ENCODE results near the gene CACNA2D3. TPM values are rescaled to one million over a fixed set of nuclear protein-coding genes. Genes with fewer than 3 reads are reported as not detected.

The CACNA2D3 gene
- polyA plus RNA-seq, 1 donor from 2014 or later, result 26.2 TPM

GRCh38 chr3:54322354-54322753, 200.0 kb downstream of the CACNA2D3 start:
- TF ChIP-seq REST (IDR thresholded peaks at IDR 0.05; ENCODE audit: borderline replicate concordance), result no peak
- no peak for TF ChIP-seq MXI1 (conservative IDR thresholded peaks at IDR 0.05; ENCODE audit: poor library complexity, severe bottlenecking)
- no peak for TF ChIP-seq CTCF (IDR thresholded peaks at IDR 0.05; ENCODE audit: poor library complexity, severe bottlenecking)
- no peak for TF ChIP-seq SMC3 (conservative IDR thresholded peaks at IDR 0.05; ENCODE audit: poor library complexity)
- no peak for TF ChIP-seq POLR2AphosphoS5 (IDR thresholded peaks at IDR 0.05)
- TF ChIP-seq EZH2 (IDR thresholded peaks at IDR 0.05; ENCODE audit: borderline replicate concordance, insufficient read depth, low read length, poor library complexity, severe bottlenecking), result no peak
- no peak for TF ChIP-seq RAD21 (conservative IDR thresholded peaks at IDR 0.05)
- no peak for TF ChIP-seq EP300 (conservative IDR thresholded peaks at IDR 0.05; ENCODE audit: poor library complexity, severe bottlenecking)
- TF ChIP-seq TAF1 (IDR thresholded peaks at IDR 0.05; ENCODE audit: low read depth), result no peak
- Histone ChIP-seq H3K79me2 (replicated peaks; ENCODE audit: insufficient read depth, low read length) (no peaks in the 10 kb centered on the region), H4K20me1 (ENCODE audit: insufficient read depth) (no peaks in the 10 kb centered on the region), H3K9ac (ENCODE audit: low read length) (no peak overlapping the region), H3K4me3 (ENCODE audit: low read length) (no peak overlapping the region), H3K27me3 (ENCODE audit: insufficient read depth, low read depth, low read length) (no peaks in the 10 kb centered on the region), H2AFZ (ENCODE audit: low read depth, low read length) (no peak overlapping the region), H3K4me2 (ENCODE audit: low read length) (no peak overlapping the region), H3F3A (ENCODE audit: insufficient read depth, low read length, poor library complexity, severe bottlenecking) (peaks cover 2% of the 10 kb centered on the region), H3K36me3 (ENCODE audit: insufficient read depth, low read length) (no peaks in the 10 kb centered on the region), H3K27ac (ENCODE audit: low read length) (peak overlapping the region; percentile 86), H3K9me3 (ENCODE audit: low read length) (no peaks in the 10 kb centered on the region), H3K9me2 (ENCODE audit: insufficient read depth, low read length) (no peaks in the 10 kb centered on the region)

- Histone ChIP-seq H3K9ac (ENCODE audit: low read length) (peak overlapping the region; percentile 38), H3K36me3 (ENCODE audit: insufficient read depth, low read length) (no peaks in the 10 kb centered on the region), H3K4me3 (ENCODE audit: low read length) (peak overlapping the region; percentile 43), H2AFZ (ENCODE audit: low read depth, low read length) (no peak overlapping the region), H3K79me2 (replicated peaks; ENCODE audit: insufficient read depth, low read length) (no peaks in the 10 kb centered on the region), H3K4me2 (ENCODE audit: low read length) (no peak overlapping the region), H3K9me2 (ENCODE audit: insufficient read depth, low read length) (no peaks in the 10 kb centered on the region), H3K27me3 (ENCODE audit: insufficient read depth, low read depth, low read length) (no peaks in the 10 kb centered on the region), H3F3A (ENCODE audit: insufficient read depth, low read length, poor library complexity, severe bottlenecking) (peaks cover 2% of the 10 kb centered on the region), H4K20me1 (ENCODE audit: insufficient read depth) (no peaks in the 10 kb centered on the region), H3K9me3 (ENCODE audit: low read length) (no peaks in the 10 kb centered on the region), H3K27ac (ENCODE audit: low read length) (peak overlapping the region; percentile 86)
- TF ChIP-seq EP300 (conservative IDR thresholded peaks at IDR 0.05; ENCODE audit: poor library complexity, severe bottlenecking) (peak; percentile 94), MXI1 (conservative IDR thresholded peaks at IDR 0.05; ENCODE audit: poor library complexity, severe bottlenecking) (no peak), CTCF (IDR thresholded peaks at IDR 0.05; ENCODE audit: poor library complexity, severe bottlenecking) (no peak), SMC3 (conservative IDR thresholded peaks at IDR 0.05; ENCODE audit: poor library complexity) (no peak), EZH2 (IDR thresholded peaks at IDR 0.05; ENCODE audit: borderline replicate concordance, insufficient read depth, low read length, poor library complexity, severe bottlenecking) (no peak), POLR2AphosphoS5 (IDR thresholded peaks at IDR 0.05) (peak; percentile 82), REST (IDR thresholded peaks at IDR 0.05; ENCODE audit: borderline replicate concordance) (peak; percentile 90), RAD21 (conservative IDR thresholded peaks at IDR 0.05) (no peak), TAF1 (IDR thresholded peaks at IDR 0.05; ENCODE audit: low read depth) (no peak)
Measured at GRCh38 chr3:54324103-54324502, 201.8 kb downstream of the CACNA2D3 start.

Data from neural cell (in vitro differentiated cells).